Body of pancreas (tissue), 4 donors: ENCODE data around the gene GPATCH1. TPM values are rescaled to one million over a fixed set of nuclear protein-coding genes. Genes with fewer than 3 reads are reported as not detected.
"Not testable (repeated sequence)": the region's sequence is repeated elsewhere in the genome, so short reads cannot be mapped to it uniquely, and the experiment has no call there.

Source experiments
- ATAC-seq: fragments of 150-250 bp; one replicate; pipeline ENCODE4 v1.9.1; 2016
- DNase-seq, 4 donors: peaks; one replicate each; pipeline ENCODE4 v3.0.0-alpha.2; 2019
- H3K27ac ChIP-seq, 4 donors: fragments of 200-600 bp; sonication (generic); 1 replicate in 3 of 4; 2 replicates in 1 of 4; pipeline versions ENCODE4 v1.5.1 to v1.6.1; 2016 to 2019; ENCODE audit warnings: mild to moderate bottlenecking in 1 of 4, mixed read lengths in 1 of 4, moderate library complexity in 1 of 4
- H3K27me3 ChIP-seq, 2 donors: fragments of 200-600 bp; sonication (generic); one replicate each; pipeline ENCODE4 v1.6.0; 2016; ENCODE audit warnings: mild to moderate bottlenecking in 1 of 2
- H3K36me3 ChIP-seq, 2 donors: fragments of 200-600 bp; sonication (generic); replicated peaks in 1 of 2; 2 replicates each; pipeline ENCODE4 v1.5.1; 2016; ENCODE audit warnings: low read depth in 2 of 2; ENCODE audit not compliant: insufficient read depth in 1 of 2
- H3K4me1 ChIP-seq: fragments of 200-600 bp; sonication (generic); one replicate; pipeline ENCODE4 v1.6.0; 2016
- H3K4me3 ChIP-seq, 2 donors: fragments of 200-600 bp; sonication (generic); 1 replicate in 1 of 2; 2 replicates in 1 of 2; pipeline ENCODE4 v1.5.1; 2016 to 2019
- H3K9me3 ChIP-seq, 3 donors: fragments of 200-600 bp; sonication (generic); 1 replicate in 2 of 3; 2 replicates in 1 of 3; pipeline ENCODE4 v1.5.1; 2016
- CTCF ChIP-seq, 7 experiments: fragments of 450-650 bp in 4 of 7; fragments of 200-600 bp in 3 of 7; sonication (generic) in 3 of 7; IDR thresholded peaks; one replicate each; pipeline ENCODE4 v1.5.1; 2016 to 2019; ENCODE audit warnings: antibody characterized with exemption in 7 of 7
- POLR2A ChIP-seq, 3 donors: fragments of 450-650 bp; IDR thresholded peaks; one replicate each; pipeline ENCODE4 v1.6.1; 2016; ENCODE audit warnings: antibody characterized with exemption in 3 of 3, mild to moderate bottlenecking in 2 of 3
- WGBS, 2 donors: methylation state at CpG; one replicate each; pipeline ENCODE4 v1.1.5; 2017; 5-methylcytosine and 5-hydroxymethylcytosine counted together
- intact Hi-C: fragments of 100-400 bp; cut with DNase I; formaldehyde crosslinking; loops from one replicate; pipeline ENCODE4 v1.15.1; 2023
- total RNA-seq, 2 donors: library from RNA; depleted of rRNA; stranded (reverse); fragments of >200 nt; gene quantifications; one replicate each; pipeline ENCODE4 v1.1.0, GENCODE V29; 2016

The GPATCH1 gene
- total RNA-seq, 2 donors from 2014 or later, result 6.6 to 7.0 TPM

DNA sequence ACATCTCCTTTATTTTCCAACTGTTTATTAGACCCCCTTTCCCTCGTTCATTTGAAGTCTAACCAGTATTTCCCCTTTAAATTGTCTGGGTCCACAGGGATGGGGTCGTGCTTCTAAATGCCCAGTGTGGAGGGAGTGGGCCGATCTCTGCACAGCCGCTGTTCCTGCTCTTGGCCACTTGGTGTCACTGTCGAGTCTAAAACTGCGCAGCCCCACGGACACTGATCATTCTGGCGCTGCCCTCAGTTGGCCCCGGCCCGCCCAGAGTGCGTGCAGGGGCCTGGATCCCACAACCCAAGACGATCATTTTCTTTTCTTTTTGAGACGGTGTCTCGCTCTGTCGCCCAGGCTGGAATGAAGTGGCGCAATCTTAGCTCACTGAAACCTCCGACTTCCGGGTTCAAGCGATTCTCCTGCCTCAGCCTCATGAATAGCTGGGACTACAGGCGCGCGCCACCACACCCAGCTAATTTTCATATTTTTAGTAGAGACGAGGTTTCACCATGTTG lies 63.0 kb downstream of the GPATCH1 start:
- WGBS, 2 donors, result 23 to 25% methylated on average over 22 to 23 of the region's 23 CpGs

GRCh38 chr19:33146209-33146608 lies 65.2 kb downstream of the GPATCH1 start:
- Histone ChIP-seq H3K4me1 (no peaks in the 10 kb centered on the region), H3K36me3 (no peaks in the 10 kb centered on the region), H3K4me3 (no peak overlapping the region), H3K27ac (no peak overlapping the region), H3K27me3 (no peaks in the 10 kb centered on the region), H3K9me3 (no peaks in the 10 kb centered on the region)
- TF ChIP-seq POLR2A (IDR thresholded peaks at IDR 0.05) (no peak), CTCF (IDR thresholded peaks at IDR 0.05) (no peak)
- DNase-seq (no peak), ATAC-seq (no peak)
- WGBS, 2 donors, result 78 to 81% methylated on average over 9 of the region's 9 CpGs
- intact Hi-C loops, result no loop called here

More for the DNA sequence above, 63.0 kb downstream of the GPATCH1 start:
- Histone ChIP-seq H3K27me3 (no peaks in the 10 kb centered on the region), H3K9me3 (no peaks in the 10 kb centered on the region), H3K4me1 (no peaks in the 10 kb centered on the region), H3K36me3 (no peaks in the 10 kb centered on the region), H3K27ac (no peak overlapping the region), H3K4me3 (no peak overlapping the region)
- peak; percentile 95 for ATAC-seq
- peak; percentile 80 to 97 (median 91) for TF ChIP-seq CTCF (IDR thresholded peaks at IDR 0.05)
- TF ChIP-seq POLR2A (IDR thresholded peaks at IDR 0.05), result no peak
- intact Hi-C loops, result loop anchor here (5.0 kb wide), 1 partner anchor 38 kb away; no protein-coding TSS in a partner anchor
- peak; percentile 57 to 68 (median 66) for DNase-seq

DNA sequence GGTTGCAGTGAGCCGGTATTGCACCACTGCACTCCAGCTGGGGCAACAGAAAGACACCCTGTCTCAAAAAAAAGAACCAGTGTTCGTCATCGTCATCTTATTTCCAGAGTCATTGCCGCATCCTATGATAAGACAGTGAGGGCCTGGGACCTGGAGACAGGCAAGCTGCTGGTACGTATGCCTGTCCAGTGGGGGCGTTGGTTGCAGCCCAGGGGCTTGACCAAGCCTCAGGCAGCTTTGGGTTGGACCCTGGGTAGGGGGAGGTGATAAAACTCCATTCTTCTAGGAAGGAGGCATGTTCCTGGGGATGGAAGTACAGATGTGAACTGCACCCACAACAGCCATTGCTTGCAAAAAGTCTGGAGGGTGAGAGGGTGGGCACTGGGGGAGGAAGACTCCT lies 66.6 kb downstream of the GPATCH1 start:
- 83 to 86% methylated on average over 6 of the region's 6 CpGs for WGBS, 2 donors
- H3K27ac ChIP-seq, result no peak overlapping the region
- no peak for DNase-seq
- TF ChIP-seq POLR2A (IDR thresholded peaks at IDR 0.05) (no peak), CTCF (IDR thresholded peaks at IDR 0.05) (no peak)
- no peaks in the 10 kb centered on the region for H3K4me1 ChIP-seq
- ATAC-seq, result no peak
- no peaks in the 10 kb centered on the region for H3K36me3 ChIP-seq
- intact Hi-C loops, result no loop called here
- no peaks in the 10 kb centered on the region for H3K27me3 ChIP-seq
- no peaks in the 10 kb centered on the region for H3K9me3 ChIP-seq
- H3K4me3 ChIP-seq, result no peak overlapping the region

GRCh38 chr19:33150852-33151518 lies 70.0 kb downstream of the GPATCH1 start:
- no peaks in the 10 kb centered on the region for H3K4me1 ChIP-seq
- no peak overlapping the region for H3K27ac ChIP-seq
- no peaks in the 10 kb centered on the region for H3K9me3 ChIP-seq
- intact Hi-C loops, result no loop called here
- ATAC-seq (no peak), DNase-seq (no peak)
- H3K4me3 ChIP-seq, result no peak overlapping the region
- 57 to 59% methylated on average over 2 to 14 of the region's 14 CpGs for WGBS, 2 donors
- no peaks in the 10 kb centered on the region for H3K27me3 ChIP-seq
- H3K36me3 ChIP-seq, result no peaks in the 10 kb centered on the region
- no peak for TF ChIP-seq CTCF (IDR thresholded peaks at IDR 0.05)
- TF ChIP-seq POLR2A (IDR thresholded peaks at IDR 0.05), result no peak

DNA sequence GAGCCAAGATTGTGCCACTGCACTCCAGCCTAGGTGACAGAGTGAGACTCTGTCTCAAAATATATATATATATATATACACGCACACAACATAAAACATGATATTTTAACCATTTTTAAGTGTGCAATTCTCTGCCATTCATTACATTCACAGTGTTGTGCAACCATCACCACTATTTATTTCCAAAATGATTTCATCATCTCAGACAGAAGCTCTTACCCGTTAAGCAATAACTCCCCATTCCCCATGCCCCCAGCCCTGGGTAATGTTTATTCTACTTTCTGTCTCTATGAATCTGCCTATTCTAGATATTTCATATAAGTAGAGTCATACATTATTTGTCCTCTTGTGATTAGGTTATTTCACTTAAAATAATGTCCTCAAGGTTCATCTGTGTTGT lies 71.2 kb downstream of the GPATCH1 start:
- 60 to 78% methylated on average over 2 of the region's 2 CpGs for WGBS, 2 donors
- H3K9me3 ChIP-seq, result no peaks in the 10 kb centered on the region
- H3K27ac ChIP-seq, result no peak overlapping the region
- no peaks in the 10 kb centered on the region for H3K27me3 ChIP-seq
- no peaks in the 10 kb centered on the region for H3K4me1 ChIP-seq
- ATAC-seq (no peak), DNase-seq (no peak)
- H3K4me3 ChIP-seq, result no peak overlapping the region
- H3K36me3 ChIP-seq, result no peaks in the 10 kb centered on the region
- intact Hi-C loops, result no loop called here
- TF ChIP-seq CTCF (IDR thresholded peaks at IDR 0.05) (no peak), POLR2A (IDR thresholded peaks at IDR 0.05) (no peak)

DNA sequence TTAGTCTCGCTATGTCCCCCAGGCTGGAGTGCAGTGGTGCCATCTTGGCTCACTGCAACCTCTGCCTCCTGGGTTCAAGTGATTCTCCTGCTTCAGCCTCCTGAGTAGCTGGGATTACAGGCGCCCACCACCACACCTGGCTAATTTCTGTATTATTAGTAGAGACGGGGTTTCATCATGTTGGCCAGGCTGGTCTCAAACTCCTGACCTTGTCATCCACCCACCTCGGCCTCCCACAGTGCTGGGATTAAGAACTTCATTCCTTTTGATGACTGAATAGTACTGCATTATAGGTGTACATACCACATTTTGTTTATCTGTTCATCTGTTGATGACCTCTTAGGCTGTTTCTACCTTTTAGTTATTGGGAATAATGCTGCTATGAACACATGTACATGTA lies 71.6 kb downstream of the GPATCH1 start:
- H3K4me1 ChIP-seq, ATAC-seq, H3K27me3 ChIP-seq, DNase-seq, intact Hi-C loops, H3K9me3 ChIP-seq, H3K36me3 ChIP-seq, H3K27ac ChIP-seq, H3K4me3 ChIP-seq: not testable (repeated sequence)
- 82% methylated on average over 4 of the region's 4 CpGs for WGBS, 2 donors

- ATAC-seq, intact Hi-C loops: not testable (repeated sequence)
- WGBS, 2 donors, result 75 to 80% methylated on average over 6 of the region's 6 CpGs
Observed at GRCh38 chr19:33154313-33154712, 73.3 kb downstream of the GPATCH1 start.

More at GRCh38 chr19:33154313-33154712, 73.3 kb downstream of the GPATCH1 start:
- H3K36me3 ChIP-seq, DNase-seq, H3K9me3 ChIP-seq, H3K4me3 ChIP-seq, H3K27ac ChIP-seq, H3K27me3 ChIP-seq: not testable (repeated sequence)
- H3K4me1 ChIP-seq, result peaks cover 13% of the 10 kb centered on the region
